ENCODE measurements around the gene MED15.
A peak's percentile ranks its signal among the peaks of the same experiment; 100 is the strongest.

GRCh38 chr22:20571531-20572007 lies 64.2 kb downstream of the MED15 start:
- TF ChIP-seq CTCF (IDR thresholded peaks at IDR 0.05; ENCODE audit: low read depth, low read length, poor library complexity, severe bottlenecking), result peak; percentile 98
- TF ChIP-seq EZH2phosphoT487 (IDR thresholded peaks at IDR 0.05; ENCODE audit: borderline replicate concordance, low read length), result no peak
